Erythroblast (primary cell): ENCODE results near the gene ITPR1.

Source experiments
- DNase-seq, 2 experiments: peaks; one replicate each; lab custom pipeline; 2025; lab: John Stamatoyannopoulos, UW
- GATA1 ChIP-seq: IDR thresholded peaks from 2 replicates; pipeline ENCODE4 v1.6.1; 2011; ENCODE audit warnings: low read depth, mild to moderate bottlenecking, control low read depth, low read length, moderate library complexity
- POLR2A ChIP-seq: IDR thresholded peaks from 2 replicates; pipeline ENCODE4 v1.6.1; 2011; ENCODE audit warnings: mild to moderate bottlenecking, low read length

ITPR1 gene

GRCh38 chr3:4509983-4510755 is 17.0 kb downstream of the ITPR1 start:
- TF ChIP-seq POLR2A (no peak), GATA1 (no peak)
- no peak for DNase-seq

GRCh38 chr3:4511491-4512262 is 18.5 kb downstream of the ITPR1 start:
- TF ChIP-seq POLR2A (no peak), GATA1 (no peak)
- DNase-seq = no peak

DNA sequence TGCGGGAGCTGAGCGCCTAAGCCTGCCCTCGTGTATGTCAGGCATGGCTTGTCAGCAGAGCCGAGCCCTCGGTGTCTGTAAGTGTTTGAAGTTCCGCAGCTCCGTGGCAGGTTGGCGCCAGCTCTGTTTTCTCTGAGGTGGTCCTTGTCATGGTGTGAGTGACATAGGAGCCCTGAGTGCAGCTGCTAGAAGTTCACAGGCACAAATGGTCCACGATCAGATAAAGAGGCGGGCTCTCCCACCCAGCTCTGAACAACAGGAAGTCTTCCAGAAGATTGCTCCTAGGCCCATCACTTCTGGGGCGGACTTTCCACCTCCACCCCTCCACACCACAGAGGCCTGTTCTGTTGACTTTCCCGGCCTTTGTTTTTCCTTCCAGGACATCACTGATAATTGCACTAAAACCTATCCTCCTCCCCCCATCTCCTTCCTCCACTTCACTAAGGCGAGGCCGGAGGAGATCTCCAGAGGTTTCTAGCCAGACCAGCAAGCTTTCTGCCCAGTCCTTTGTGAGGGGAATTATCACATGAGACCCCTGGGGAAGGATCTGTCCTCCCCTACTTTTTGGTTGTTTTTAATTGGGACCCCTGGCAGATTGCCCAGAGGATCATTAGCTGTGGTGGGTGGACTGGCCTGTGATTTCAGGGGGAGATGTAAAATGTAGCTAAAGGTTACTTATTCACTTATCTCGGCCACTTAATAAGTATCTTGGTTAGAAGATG is 19.9 kb downstream of the ITPR1 start:
- no peak for DNase-seq
- TF ChIP-seq POLR2A (no peak), GATA1 (no peak)

DNA sequence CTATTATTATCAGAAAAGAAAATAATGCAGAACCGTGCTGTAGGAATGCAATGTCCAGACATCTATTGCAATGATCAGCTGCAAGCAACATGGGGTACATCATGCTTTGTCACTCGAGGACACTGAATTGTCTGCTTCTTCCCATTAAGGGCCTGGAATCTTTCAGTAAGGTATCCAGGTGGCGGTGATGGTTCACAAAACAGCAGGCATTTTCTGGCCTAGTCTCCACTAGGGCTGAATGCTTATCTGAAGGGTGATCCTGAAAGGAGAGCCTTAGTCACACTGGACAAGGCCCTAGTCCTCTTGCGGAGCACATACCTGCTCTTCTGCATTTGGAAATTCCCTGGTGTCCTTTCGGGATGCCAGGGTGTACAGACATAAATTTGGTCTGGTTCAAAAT is 21.2 kb downstream of the ITPR1 start:
- no peak for DNase-seq
- no peak for TF ChIP-seq POLR2A
- no peak for TF ChIP-seq GATA1

- DNase-seq = no peak
- TF ChIP-seq GATA1 (no peak), POLR2A (no peak)
Observed at GRCh38 chr3:4514916-4515315, 21.8 kb downstream of the ITPR1 start.

- no peak for DNase-seq
- TF ChIP-seq POLR2A (no peak), GATA1 (no peak)
Observed at GRCh38 chr3:4515916-4516579, 22.9 kb downstream of the ITPR1 start.

DNA sequence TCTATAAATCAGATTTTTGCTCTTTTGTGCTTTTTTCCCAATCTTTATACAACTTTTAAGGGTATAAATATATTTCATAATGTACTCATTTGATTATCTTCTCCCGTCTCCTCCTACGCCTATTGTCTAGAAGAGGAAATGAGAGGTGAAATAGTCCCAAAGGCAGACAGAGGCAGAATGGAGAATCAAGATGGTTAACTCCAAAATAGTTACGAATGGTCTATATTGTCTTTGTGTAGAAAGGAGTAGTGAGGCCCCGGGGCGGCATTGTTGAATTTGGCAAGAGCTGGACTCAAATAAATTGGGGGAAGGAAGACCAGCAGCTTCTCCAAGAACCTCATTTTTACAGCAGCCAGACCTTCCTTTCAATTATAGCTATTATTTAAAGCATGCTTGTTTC is 23.9 kb downstream of the ITPR1 start:
- TF ChIP-seq POLR2A (no peak), GATA1 (no peak)
- no peak for DNase-seq

GRCh38 chr3:4517643-4518311 is 24.6 kb downstream of the ITPR1 start:
- no peak for DNase-seq
- TF ChIP-seq POLR2A = no peak
- TF ChIP-seq GATA1 = no peak

GRCh38 chr3:4520033-4520816 is 27.1 kb downstream of the ITPR1 start:
- no peak for TF ChIP-seq POLR2A
- TF ChIP-seq GATA1 = no peak
- peak in 1 of 2 experiments; percentile 23 for DNase-seq

- DNase-seq = no peak
- TF ChIP-seq GATA1 (no peak), POLR2A (no peak)
Observed at GRCh38 chr3:4522947-4523346, 29.8 kb downstream of the ITPR1 start.

DNA sequence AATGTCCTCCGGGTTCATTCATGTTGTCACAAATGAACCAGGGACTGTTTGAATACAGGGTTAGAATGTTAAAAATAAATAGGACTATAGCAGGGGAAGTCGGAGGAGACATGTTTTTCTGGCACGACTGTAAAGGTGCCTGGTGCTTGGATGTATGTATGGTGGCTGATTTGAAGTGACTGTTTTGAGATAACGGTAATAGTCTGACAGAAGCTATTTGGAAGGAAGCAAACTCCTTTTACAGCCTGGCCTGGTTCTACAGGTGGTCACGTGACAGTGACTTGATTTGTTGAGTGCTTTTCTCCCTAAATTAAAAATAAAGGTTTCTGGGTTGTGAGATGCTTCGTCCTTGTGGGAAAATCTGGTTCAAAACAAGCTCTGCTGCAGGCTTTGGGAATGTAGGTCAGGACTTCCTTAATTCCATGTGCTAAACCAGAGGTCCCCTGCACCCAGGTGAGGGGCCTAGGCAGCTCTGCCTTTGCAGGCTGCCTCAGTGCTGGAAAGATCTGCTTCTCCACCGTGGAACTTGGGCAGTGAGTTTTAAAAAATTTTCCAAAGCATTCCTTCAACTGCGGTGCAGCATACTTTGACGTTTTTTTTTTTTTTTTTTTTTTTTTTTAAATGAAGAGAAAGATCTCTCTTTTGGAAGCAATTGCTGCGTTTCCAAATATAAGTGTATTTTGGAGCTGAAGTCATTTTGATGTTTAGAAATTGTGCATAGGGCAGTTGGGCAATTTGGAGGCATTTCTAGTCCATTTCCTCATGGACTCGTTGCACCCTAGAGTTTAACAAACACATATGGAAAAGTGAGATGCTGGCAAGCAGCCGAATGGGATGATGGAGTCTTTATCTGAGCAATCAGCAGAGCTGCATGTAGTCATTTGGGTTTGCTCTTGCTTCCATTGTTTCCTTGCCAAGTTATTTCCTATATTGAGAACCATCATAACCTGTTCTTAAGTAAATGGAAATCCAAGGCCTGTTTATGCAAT is 30.9 kb downstream of the ITPR1 start:
- DNase-seq = no peak
- TF ChIP-seq POLR2A = no peak
- TF ChIP-seq GATA1 = no peak
